H1 (cell line): ENCODE measurements around the gene SLIT3. TPM values are rescaled to one million over a fixed set of nuclear protein-coding genes. Genes with fewer than 3 reads are reported as not detected.

ENCODE experiments used
- BACH1 ChIP-seq: IDR thresholded peaks from 2 replicates; pipeline ENCODE4 v1.6.1; 2012; ENCODE audit warnings: low read length, improper control_type of control experiment
- BRCA1 ChIP-seq: IDR thresholded peaks from 2 replicates; pipeline ENCODE4 v1.6.1; 2012; ENCODE audit warnings: low read depth, low read length, improper control_type of control experiment
- CTBP2 ChIP-seq: IDR thresholded peaks from 2 replicates; pipeline ENCODE4 v1.7.0; 2011; ENCODE audit warnings: borderline replicate concordance, mild to moderate bottlenecking, moderate library complexity, mixed read lengths, low read length; ENCODE audit not compliant: insufficient read depth, insufficient read length
- JUND ChIP-seq: IDR thresholded peaks from 2 replicates; pipeline ENCODE4 v1.6.1; 2011; ENCODE audit warnings: mild to moderate bottlenecking, improper control_type of control experiment, low read length
- KDM4A ChIP-seq: IDR thresholded peaks from one replicate; pipeline ENCODE4 v1.7.1; 2012; ENCODE audit warnings: low read depth, mild to moderate bottlenecking, moderate library complexity, low read length, inconsistent platforms; ENCODE audit not compliant: severe bottlenecking
- NANOG ChIP-seq: IDR thresholded peaks from 2 replicates; pipeline ENCODE4 v1.6.1; 2011; ENCODE audit warnings: low read length, low read depth, mild to moderate bottlenecking, inconsistent platforms; ENCODE audit not compliant: insufficient read depth, poor library complexity, severe bottlenecking
- POLR2A ChIP-seq, 2 experiments: IDR thresholded peaks; 1 replicate in 1 of 2; 2 replicates in 1 of 2; pipeline ENCODE4 v1.6.1; 2011; ENCODE audit warnings: low read depth in 2 of 2, low read length in 2 of 2, mild to moderate bottlenecking in 2 of 2; ENCODE audit errors: control extremely low read depth in 1 of 2
- SP1 ChIP-seq: IDR thresholded peaks from 2 replicates; pipeline ENCODE4 v1.6.1; 2011; ENCODE audit warnings: low read depth, low read length
- YY1 ChIP-seq: IDR thresholded peaks from 2 replicates; pipeline ENCODE4 v1.6.1; 2011; ENCODE audit warnings: low read depth, mild to moderate bottlenecking, low read length
- polyA plus RNA-seq, 7 experiments: library from polyadenylated mRNA; depleted of rRNA in 3 of 7; stranded (reverse) in 5 of 7; unstranded in 2 of 7; fragments of >200 nt in 5 of 7; fragments of 200-250 nt in 2 of 7; gene quantifications; 1 replicate in 5 of 7; 2 replicates in 1 of 7; 4 replicates in 1 of 7; pipeline versions ENCODE4 v1.2.1 to v1.2.3, GENCODE V29; 2011 to 2013; ENCODE audit warnings: missing spikeins in 2 of 7, mixed read lengths in 2 of 7
- total RNA-seq: library from RNA; stranded (reverse); fragmentation: NEBNext Ultra II Directional; extraction: Animal tissue kit (Norgen Biotek cat#: 25700); gene quantifications from 2 replicates; pipeline ENCODE4 v1.2.1, GENCODE V29; 2021

Gene SLIT3
- total and polyA plus RNA-seq, 2 of the 8 experiments (the other 6 are each of a cell fraction or from before 2014, with no cell fraction given), result 1.1 to 1.2 TPM

- TF ChIP-seq NANOG (no peak), BACH1 (no peak), JUND (no peak), POLR2A (IDR thresholded peaks at IDR 0.05; ENCODE audit: control extremely low read depth in 1 of 2, low read depth in 2 of 2, low read length in 2 of 2) (no peak), CTBP2 (no peak), SP1 (no peak), BRCA1 (no peak), KDM4A (no peak), YY1 (no peak)
Observed at GRCh38 chr5:169286572-169287300, 14.2 kb downstream of the SLIT3 start (continued).
